GM19240 (cell line): Measurements from ENCODE around the gene PSEN1.

Experiments used
- DNase-seq: peaks from one replicate; pipeline ENCODE4 v3.0.0; 2011; ENCODE audit warnings: low spot score; ENCODE audit not compliant: insufficient read length

PSEN1 gene

DNA sequence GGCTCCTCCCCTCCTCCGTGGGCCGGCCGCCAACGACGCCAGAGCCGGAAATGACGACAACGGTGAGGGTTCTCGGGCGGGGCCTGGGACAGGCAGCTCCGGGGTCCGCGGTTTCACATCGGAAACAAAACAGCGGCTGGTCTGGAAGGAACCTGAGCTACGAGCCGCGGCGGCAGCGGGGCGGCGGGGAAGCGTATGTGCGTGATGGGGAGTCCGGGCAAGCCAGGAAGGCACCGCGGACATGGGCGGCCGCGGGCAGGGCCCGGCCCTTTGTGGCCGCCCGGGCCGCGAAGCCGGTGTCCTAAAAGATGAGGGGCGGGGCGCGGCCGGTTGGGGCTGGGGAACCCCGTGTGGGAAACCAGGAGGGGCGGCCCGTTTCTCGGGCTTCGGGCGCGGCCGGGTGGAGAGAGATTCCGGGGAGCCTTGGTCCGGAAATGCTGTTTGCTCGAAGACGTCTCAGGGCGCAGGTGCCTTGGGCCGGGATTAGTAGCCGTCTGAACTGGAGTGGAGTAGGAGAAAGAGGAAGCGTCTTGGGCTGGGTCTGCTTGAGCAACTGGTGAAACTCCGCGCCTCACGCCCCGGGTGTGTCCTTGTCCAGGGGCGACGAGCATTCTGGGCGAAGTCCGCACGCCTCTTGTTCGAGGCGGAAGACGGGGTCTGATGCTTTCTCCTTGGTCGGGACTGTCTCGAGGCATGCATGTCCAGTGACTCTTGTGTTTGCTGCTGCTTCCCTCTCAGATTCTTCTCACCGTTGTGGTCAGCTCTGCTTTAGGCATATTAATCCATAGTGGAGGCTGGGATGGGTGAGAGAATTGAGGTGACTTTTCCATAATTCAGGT, at the start of gene PSEN1:
Gene PSEN1 (plus strand): TSS at position 121 of the 839 bp plus-strand sequence. CDS start 11,513 bp downstream, outside the sequence.
- peak; percentile 94 for DNase-seq

DNA sequence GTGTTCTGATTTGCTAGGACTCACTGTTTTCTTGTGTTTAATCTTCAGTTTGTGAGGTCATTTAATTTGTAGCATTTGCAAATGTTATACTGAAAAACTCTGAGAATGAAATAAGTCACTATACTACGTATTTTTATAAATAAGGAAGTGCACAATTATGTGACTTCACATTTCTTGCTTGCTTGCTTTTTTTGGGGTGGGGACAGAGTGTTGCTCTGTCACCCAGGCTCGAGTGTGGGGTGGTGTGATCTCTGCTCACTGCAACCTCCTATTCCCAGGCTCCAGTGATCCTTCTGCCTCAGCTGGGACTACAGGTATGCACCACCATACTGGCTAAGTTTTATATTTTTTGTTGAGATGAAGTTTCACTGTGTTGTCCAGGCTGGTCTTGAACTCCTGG, 45.3 kb upstream of the PSEN1 start:
- DNase-seq, result no peak

DNA sequence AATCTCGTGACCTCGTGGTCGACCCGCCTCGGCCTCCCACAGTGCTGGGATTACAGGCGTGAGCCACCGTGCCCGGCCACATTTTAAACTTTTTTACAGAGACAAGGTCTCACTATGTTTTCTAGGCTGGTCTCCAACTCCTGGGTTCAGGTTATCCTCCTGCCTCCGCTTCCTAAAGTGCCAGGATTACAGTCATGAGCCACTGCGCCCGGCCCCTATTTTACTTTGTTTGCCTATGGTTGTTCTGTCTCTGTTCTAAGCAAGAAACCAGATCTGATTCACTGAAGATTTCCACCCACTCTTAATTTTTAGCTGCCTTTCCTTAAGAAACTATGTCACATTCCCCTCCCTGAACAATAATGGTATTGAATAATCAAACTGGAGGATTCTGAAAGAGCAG, 38.9 kb upstream of the PSEN1 start:
- DNase-seq, result no peak

DNA sequence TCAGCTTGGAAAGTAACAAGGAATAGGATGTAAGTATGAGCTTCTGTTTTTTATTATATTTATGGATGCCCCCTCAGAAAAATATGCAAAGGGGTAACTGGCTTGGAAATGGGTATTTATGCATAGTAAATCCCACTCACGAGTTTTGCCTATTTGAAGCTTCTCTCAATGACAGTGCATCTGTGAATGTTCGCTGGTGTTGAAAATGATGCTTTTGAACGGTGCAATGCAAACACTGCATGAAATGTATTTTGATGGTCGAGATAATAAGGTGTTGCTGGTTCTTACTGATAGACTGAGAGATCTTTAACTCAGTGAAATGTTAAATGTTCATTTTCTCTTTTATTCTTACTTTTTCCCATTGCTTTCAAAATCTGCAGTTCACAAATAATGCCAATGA, 36.0 kb upstream of the PSEN1 start:
- no peak for DNase-seq

DNA sequence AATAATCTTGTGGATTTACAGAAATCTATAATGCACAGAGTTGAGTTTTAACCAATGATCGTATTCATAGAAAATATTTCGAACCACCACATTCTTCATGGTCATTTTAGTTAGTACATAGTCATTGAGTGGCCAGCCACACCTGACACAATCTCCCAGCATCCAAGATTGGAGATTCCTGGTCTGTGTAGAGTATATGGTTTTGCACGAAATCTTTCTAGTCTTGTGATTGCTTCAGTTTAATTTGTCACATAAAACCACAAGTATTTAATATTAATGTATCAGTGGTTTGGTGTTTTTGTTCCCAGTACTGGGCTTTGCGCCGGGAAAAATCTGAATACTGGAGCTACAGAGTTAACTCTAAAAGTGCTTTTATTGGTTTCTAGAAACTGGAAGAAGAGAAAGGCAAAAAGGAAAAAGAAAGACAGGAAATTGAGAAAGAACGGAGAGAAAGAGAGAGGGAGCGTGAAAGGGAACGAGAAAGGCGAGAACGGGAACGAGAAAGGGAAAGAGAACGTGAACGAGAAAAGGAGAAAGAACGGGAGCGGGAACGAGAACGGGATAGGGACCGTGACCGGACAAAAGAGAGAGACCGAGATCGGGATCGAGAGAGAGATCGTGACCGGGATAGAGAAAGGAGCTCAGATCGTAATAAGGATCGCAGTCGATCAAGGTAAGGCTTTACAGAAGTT, 33.4 kb upstream of the PSEN1 start:
- no peak for DNase-seq

DNA sequence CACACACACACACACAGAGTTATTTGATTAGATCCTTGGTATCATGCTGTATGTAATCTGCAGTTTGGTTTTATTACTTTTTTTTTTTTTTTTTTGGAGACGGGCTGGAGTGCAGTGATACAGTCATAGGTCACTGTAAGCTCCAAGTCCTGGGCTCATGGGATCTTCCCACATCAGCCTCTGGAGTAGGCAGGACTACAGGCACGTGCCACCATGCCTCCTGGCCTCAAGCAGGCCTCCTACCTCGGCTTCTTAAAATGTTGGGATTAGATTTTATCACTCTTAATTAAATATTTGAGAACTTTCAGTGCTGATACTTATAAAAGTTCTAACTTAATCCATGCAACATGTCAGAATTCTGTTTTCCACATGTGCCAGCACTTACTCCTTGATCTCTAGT, 31.3 kb upstream of the PSEN1 start:
- DNase-seq, result no peak

DNA sequence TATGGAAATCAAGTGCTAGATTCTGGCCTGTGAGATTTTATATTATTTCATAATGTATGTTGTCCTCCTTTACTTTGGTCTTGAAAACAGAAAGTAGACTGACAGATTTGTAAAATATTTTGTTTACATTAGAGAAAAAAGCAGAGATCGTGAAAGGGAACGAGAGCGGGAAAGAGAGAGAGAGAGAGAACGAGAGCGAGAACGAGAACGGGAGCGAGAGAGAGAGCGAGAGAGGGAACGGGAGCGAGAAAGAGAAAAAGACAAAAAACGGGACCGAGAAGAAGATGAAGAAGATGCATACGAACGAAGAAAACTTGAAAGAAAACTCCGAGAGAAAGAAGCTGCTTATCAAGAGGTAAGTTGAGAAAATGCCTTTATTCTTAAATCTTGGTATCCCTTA, 30.6 kb upstream of the PSEN1 start:
- no peak for DNase-seq

DNA sequence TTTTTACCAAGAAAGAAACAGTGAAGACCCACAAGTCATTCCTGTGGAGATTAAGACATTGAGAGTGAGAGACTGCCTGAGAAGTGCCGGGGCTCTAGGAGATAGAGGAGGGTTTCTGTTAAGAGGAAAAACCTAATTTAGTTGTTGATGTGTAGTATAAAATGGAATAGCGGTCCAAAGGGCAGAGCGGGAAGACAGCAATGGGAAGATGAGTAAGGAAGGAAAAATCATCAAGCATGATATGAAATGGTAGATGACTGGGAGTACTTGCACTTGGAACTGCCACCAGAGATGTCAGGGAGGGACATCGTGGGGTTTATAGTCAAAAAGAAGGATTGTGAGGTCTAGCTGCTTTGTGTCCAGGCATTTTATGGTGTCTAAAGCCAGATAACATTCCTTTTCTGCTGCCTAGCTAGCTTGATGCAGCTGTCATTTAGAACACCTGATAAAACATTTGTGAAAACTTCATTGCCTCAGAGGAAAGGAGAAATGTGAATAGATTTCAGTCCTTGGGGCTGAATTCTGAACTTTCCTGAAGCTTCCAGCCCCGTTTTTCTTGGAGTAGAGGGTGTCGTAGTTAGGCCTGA, 20.1 kb upstream of the PSEN1 start:
- DNase-seq, result no peak

DNA sequence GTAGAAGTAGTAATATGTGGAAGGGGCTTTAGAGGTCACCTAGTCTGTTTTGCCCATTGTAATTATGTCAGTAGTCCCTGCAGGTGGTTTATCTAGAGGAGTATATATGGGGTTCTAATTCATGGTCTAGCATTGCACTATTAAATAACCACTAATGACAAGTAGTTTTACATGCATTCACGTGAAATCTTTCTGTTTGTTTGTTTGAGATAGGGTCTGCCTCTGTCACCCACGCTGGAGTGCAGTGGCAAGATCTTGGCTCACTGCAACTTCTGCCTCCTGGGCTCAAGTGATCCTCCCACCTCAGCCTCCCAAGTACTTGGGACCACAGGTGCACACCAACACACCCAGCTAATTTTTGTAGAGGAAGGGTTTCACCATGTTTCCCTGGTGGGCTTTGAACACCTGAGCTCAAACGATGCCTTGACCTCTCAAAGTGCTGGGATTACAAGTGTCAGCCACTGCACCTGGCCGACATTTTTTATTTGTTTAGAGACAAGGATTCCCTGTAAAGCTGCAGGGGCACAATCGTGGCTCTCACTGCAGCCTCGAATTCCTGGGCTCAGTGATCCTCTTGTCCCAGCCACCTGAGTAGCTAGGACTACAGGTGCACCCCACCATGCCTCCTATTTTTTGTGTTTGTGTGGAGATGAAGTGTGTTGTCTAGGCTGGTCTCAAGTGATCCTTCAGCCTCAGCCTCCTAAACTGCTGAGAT, 12.0 kb upstream of the PSEN1 start:
- DNase-seq, result no peak

DNA sequence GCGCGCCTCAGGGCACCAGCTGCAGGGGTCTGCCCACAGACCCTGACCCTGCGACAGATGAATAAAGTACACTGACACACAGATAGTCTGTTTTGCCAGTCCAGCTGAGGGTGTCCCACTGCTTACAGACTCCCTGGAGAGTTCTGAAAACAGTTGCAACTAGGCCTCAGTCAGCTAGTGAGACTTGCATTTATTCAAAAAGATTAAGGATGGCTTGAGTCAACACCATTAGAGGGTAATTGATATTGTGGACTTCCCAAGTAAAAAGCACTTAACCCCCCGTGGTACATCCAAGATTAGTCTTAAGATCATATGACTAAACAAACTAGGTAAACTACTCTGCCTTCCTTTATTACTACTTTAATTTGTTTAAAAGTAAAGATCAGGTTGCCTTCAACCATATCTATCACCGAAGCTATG, 11.1 kb upstream of the PSEN1 start:
- DNase-seq, result no peak

DNA sequence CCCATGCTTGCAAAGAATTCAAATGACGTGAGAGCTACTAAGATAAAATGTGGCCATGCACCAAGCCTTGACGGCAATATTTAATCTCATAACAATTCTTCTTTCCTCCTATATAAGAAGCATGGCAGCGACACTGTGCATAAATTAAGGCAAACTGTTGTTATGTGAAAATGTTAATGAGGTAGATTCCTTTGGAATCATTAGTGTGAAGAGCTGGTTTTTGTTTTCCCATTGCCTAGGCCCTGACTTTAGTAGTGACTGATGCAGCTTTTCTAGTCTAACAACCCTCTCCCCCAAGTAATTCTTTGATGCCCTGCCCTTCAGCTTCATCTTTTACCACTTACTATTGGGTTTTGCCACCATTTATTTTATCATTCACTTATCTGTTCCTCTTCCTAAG, 10.6 kb upstream of the PSEN1 start:
- no peak for DNase-seq

DNA sequence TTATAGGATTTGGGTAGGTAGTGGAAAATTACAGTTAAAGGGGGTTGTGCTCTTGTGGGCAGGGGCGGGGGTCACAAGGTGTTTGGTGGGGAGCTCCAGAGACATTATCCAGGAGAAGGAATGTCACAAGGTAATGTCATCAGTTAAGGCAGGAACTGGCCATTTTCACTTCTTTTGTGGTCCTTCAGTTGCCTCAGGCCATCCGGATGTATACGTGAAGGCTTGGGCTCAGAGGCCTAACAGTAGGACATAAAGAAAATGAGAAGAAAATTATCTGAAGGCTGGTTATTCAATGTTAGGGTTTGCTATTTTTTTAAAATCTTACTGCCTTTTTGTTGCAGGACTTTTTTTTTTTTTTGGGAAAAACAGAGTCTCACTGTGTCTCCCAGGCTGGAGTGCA, 2.5 kb upstream of the PSEN1 start:
- no peak for DNase-seq

DNA sequence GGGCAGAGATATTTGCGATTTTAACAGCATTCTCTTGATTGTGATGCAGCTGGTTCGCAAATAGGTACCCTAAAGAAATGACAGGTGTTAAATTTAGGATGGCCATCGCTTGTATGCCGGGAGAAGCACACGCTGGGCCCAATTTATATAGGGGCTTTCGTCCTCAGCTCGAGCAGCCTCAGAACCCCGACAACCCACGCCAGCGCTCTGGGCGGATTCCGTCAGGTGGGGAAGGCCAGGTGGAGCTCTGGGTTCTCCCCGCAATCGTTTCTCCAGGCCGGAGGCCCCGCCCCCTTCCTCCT, 271 bp upstream of the PSEN1 start:
- DNase-seq, result no peak

DNA sequence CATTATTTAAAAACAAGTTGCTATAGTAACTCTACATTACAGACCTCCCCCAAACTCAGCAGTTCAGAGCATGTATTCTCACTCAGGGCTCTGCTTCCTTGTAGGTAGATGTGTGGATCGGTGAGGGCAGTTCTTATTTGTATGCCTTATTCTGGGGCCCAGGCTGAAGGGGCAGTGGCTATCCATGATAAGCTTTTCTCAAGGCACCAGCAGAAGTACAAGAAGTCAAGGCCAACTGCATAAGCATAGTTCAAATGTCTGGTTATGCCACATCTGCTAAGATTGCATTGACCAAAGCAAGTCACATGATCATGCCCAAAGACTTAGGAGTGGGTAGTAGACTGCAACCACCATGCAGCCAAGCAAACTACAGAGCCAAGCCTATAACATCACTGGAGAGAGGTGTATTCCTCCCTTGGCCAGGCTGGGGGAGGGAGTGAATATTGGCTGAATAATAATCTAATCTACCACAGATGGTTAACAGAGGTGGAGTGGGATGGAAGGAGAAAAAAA, 4.6 kb downstream of the PSEN1 start:
- DNase-seq, result no peak

DNA sequence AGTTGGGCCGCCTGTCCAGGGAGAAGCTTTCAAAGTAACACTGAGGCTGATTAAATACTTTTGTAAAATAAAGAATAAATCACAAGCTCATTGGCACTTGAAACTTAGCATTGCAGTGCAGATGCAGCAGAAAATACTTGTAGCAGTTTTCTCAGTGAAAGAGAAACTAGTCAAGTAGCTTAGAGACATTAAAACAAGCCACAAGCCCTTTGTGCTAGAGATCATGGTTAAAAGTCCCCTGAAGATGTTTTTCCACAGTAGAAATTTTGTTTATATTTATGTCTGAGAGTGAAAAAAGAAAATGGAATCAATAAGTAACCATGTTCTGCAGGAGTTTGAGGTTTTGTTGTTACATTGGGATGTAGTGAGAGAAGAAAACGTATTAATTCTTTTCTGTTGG, 5.9 kb downstream of the PSEN1 start:
- DNase-seq, result peak; percentile 3

DNA sequence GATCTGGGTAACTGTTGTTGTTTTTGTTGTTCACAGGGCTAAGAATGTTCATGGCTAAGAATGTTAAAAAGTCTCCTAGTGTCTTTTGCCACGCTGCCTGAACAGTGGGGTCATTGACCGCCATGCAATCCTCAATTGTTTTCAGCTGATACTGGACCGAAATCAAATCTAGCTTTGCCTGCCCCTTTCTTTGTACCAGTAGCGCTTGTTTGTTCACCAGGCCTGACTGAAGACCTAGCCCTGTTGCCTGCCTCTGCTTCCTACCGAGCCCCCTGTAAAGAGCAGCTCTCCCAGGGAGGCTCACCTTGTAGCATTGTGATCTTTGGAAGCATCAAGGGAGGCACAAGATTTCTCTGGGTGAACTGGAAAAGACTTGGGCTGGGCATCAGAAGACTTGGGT, 6.7 kb downstream of the PSEN1 start:
- no peak for DNase-seq

DNA sequence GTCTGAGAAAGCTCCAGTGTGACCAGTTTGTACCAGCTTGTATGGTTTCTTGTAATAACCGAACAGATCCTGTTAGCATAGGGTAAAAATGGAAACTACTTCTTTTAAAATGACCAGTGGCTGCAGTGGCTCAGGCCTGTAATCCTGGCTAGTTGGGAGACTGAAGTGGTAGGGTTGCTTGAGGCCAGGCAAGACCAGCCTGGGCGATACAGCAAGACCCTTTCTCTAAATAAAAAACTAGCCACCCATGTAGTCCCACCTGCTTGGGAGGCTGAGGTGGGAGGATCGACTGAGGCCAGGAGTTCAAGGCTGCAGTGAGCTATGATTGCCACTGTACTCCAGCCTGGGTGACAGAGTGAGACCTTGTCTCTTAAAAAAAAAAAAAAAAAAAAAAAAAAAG, 7.3 kb downstream of the PSEN1 start:
- no peak for DNase-seq

DNA sequence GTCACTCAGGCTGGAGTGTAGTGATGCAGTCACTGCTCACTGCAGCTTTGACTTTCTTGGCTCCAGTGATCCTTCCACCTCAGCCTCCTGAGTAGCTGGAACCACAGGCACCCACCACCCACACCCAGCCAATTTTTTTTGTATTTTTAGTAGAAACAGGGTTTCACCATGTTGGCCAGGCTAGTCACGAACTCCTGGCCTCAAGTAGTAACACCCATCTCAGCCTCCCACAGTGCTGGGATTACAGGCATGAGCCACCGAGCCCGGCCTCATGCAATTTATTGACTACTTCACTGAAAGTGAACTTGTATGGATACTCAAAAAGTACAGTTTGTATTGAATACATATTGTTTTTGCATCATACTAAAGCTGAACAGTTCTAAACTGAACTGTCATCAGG, 9.1 kb downstream of the PSEN1 start:
- no peak for DNase-seq

DNA sequence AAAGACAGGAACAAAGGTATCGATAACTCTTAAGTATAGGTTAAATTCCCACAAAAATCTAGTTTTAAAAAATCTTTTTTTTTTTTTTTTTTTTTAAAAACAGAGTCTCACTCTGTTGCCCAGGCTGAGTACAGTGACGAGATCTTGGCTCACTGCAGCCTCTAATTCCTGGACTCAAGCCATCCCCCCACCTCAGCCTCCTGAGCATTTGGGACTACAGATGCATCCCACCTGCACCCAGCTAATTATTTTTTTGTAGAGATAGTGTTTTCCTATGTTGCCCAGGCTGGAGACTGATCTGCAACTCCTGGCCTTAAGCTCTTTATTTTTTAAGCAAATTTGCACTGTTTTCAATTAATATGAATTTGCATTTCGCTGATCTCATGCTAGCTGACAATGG, 9.8 kb downstream of the PSEN1 start:
- no peak for DNase-seq

DNA sequence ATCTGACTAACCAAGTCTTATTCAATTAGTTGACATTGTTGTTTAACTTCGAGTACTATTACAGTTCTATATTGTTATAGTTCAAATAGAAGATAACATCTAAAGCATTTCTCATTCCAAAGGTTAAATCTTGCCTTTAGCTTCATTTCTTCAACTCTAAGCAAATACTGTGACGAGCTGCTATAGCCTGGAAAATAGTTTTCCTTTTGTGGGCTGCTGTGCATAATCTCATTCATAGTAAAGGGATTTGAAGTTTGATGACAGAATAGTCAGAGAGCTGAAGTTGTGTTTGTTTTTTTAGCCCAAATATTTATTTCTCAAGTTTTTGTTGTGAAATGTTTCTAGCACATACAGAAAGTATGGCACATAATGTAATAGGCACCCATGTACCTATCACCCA, 13.4 kb downstream of the PSEN1 start:
- DNase-seq, result no peak

DNA sequence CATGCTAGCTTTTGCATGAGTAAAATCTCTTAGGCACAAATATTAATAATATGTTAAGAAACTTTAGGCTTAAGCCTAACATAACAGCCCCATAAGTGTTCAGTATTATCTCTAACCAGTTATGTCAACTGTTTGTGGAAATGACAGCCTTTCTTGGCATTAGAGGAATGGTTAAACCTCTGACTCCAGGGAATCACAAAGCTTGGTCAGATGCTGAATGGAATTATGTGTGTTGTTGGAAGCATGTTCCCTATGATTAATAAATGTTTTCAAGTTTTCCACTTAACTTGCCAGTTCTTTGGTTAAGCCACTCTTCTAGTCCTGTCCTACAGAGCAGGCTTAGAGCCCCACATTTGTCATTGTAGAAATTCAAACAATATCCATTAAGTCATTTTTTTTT, 17.0 kb downstream of the PSEN1 start:
- DNase-seq, result no peak

DNA sequence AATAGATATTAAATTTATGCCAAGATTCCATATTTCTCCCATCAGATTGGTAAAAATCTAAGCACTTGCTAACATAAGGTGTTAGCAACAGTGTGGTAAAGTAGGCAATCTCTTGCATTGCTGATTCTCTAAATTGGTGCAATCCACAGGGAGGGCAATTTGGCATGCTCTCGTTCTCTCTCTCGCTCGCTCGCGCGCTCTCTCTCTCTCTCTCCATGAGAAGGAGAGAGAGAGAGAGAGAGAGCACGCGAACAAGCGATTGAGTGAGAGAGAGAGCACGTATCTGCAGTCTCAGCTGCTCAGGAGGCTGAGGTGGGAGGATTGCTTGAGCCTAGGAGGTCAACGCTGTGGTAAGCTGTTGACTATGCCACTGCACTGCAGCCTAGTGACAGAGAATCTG, 25.9 kb downstream of the PSEN1 start:
- no peak for DNase-seq
